Astrocyte (in vitro differentiated cells and primary cell): ENCODE data around the gene JAG2. TPM values are rescaled to one million over a fixed set of nuclear protein-coding genes. Genes with fewer than 3 reads are reported as not detected.

Experiments used
- DNase-seq: peaks from one replicate; pipeline ENCODE4 v3.0.0-alpha.2; 2010; ENCODE audit warnings: low read depth
- FAIRE-seq: peaks from 2 replicates; lab custom pipeline; 2011; peaks lifted over from hg19 to GRCh38; lab: Jason Lieb, UNC
- H2AFZ ChIP-seq: 2 replicates; pipeline ENCODE4 v1.6.0; 2012; ENCODE audit warnings: low read depth, low read length, inconsistent platforms
- H3K27ac ChIP-seq: 2 replicates; pipeline ENCODE4 v1.5.1; 2011; ENCODE audit warnings: low read depth, low read length, inconsistent platforms
- H3K27me3 ChIP-seq: 2 replicates; pipeline ENCODE4 v1.6.0; 2011; ENCODE audit warnings: low read length, inconsistent platforms; ENCODE audit not compliant: insufficient read depth
- H3K36me3 ChIP-seq: 2 replicates; pipeline ENCODE4 v1.5.1; 2011; ENCODE audit warnings: low read length, inconsistent platforms; ENCODE audit not compliant: insufficient read depth
- H3K4me1 ChIP-seq: 2 replicates; pipeline ENCODE4 v1.5.1; 2011; ENCODE audit warnings: low read length, inconsistent platforms; ENCODE audit not compliant: insufficient read depth
- H3K4me2 ChIP-seq: 2 replicates; pipeline ENCODE4 v1.6.0; 2012; ENCODE audit warnings: low read length, inconsistent platforms
- H3K4me3 ChIP-seq: 2 replicates; pipeline ENCODE4 v1.5.1; 2011; ENCODE audit warnings: low read depth, mild to moderate bottlenecking, low read length, inconsistent platforms; ENCODE audit not compliant: insufficient read depth
- H3K79me2 ChIP-seq: 2 replicates; pipeline ENCODE4 v1.6.0; 2012; ENCODE audit warnings: mild to moderate bottlenecking, low read length, inconsistent platforms; ENCODE audit not compliant: insufficient read depth
- H3K9ac ChIP-seq: 2 replicates; pipeline ENCODE4 v1.6.0; 2012; ENCODE audit warnings: mild to moderate bottlenecking, low read length, inconsistent platforms
- H3K9me3 ChIP-seq: 2 replicates; pipeline ENCODE4 v1.5.1; 2012; ENCODE audit warnings: low read depth, mild to moderate bottlenecking, low read length, inconsistent platforms; ENCODE audit not compliant: insufficient read depth
- H4K20me1 ChIP-seq: 2 replicates; pipeline ENCODE4 v1.6.0; 2012; ENCODE audit warnings: low read length, inconsistent platforms; ENCODE audit not compliant: insufficient read depth
- H3K27ac Mint-ChIP-seq: one replicate; pipeline ENCODE4 v1.8.0; 2021; ENCODE audit warnings: mild to moderate bottlenecking, mixed read lengths; ENCODE audit not compliant: unreplicated experiment
- H3K27me3 Mint-ChIP-seq: one replicate; pipeline ENCODE4 v1.8.0; 2021; ENCODE audit warnings: low read depth, mixed read lengths; ENCODE audit not compliant: unreplicated experiment
- H3K36me3 Mint-ChIP-seq: one replicate; pipeline ENCODE4 v1.8.0; 2021; ENCODE audit warnings: low read depth, mixed read lengths; ENCODE audit not compliant: unreplicated experiment
- H3K4me1 Mint-ChIP-seq: one replicate; pipeline ENCODE4 v1.8.0; 2021; ENCODE audit warnings: low read depth, mixed read lengths; ENCODE audit not compliant: unreplicated experiment
- H3K4me3 Mint-ChIP-seq: one replicate; pipeline ENCODE4 v1.8.0; 2021; ENCODE audit warnings: mild to moderate bottlenecking, moderate library complexity, mixed read lengths; ENCODE audit not compliant: unreplicated experiment
- H3K9me3 Mint-ChIP-seq: one replicate; pipeline ENCODE4 v1.8.0; 2021; ENCODE audit warnings: mild to moderate bottlenecking, mixed read lengths; ENCODE audit not compliant: unreplicated experiment
- CTCF ChIP-seq: IDR thresholded peaks from 2 replicates; pipeline ENCODE4 v1.5.1; 2011; ENCODE audit warnings: low read depth, mild to moderate bottlenecking, inconsistent platforms, low read length, moderate library complexity; ENCODE audit not compliant: insufficient read depth
- EZH2 ChIP-seq: IDR thresholded peaks from 2 replicates; pipeline ENCODE4 v1.6.1; 2012; ENCODE audit warnings: mild to moderate bottlenecking, low read length, inconsistent platforms; ENCODE audit not compliant: insufficient read depth
- total RNA-seq: library from RNA; stranded (reverse); gene quantifications from 2 replicates; pipeline ENCODE4 v1.2.1, GENCODE V29; 2021

JAG2 gene
- total RNA-seq, 1 donor from 2014 or later, result 6.6 TPM

GRCh38 chr14:105123981-105124765, 44.4 kb downstream of the JAG2 start:
- Histone ChIP-seq H3K4me1 (no peaks in the 10 kb centered on the region), H3K27ac (no peak overlapping the region), H3K4me3 (no peak overlapping the region), H3K27me3 (peaks cover 26% of the 10 kb centered on the region), H3K36me3 (no peaks in the 10 kb centered on the region), H4K20me1 (no peaks in the 10 kb centered on the region), H3K79me2 (no peaks in the 10 kb centered on the region), H3K9me3 (peaks cover 15% of the 10 kb centered on the region), H3K4me2 (no peak overlapping the region), H3K9ac (no peak overlapping the region), H2AFZ (no peak overlapping the region)
- Mint-ChIP-seq H3K4me1 (peaks cover 3% of the 10 kb centered on the region), H3K27ac (no peak overlapping the region), H3K36me3 (no peaks in the 10 kb centered on the region), H3K27me3 (peaks cover 70% of the 10 kb centered on the region), H3K4me3 (no peak overlapping the region), H3K9me3 (peaks cover 20% of the 10 kb centered on the region)
- no peak for FAIRE-seq
- DNase-seq, result no peak
- no peak for TF ChIP-seq CTCF
- no peak for TF ChIP-seq EZH2

GRCh38 chr14:105123064-105123665, 45.4 kb downstream of the JAG2 start:
- FAIRE-seq, result no peak

More at GRCh38 chr14:105123064-105123665, 45.4 kb downstream of the JAG2 start:
- Mint-ChIP-seq H3K4me1 (peaks cover 11% of the 10 kb centered on the region), H3K4me3 (no peak overlapping the region), H3K27me3 (peaks cover 67% of the 10 kb centered on the region), H3K9me3 (peaks cover 18% of the 10 kb centered on the region), H3K36me3 (no peaks in the 10 kb centered on the region), H3K27ac (no peak overlapping the region)
- no peak overlapping the region for H2AFZ ChIP-seq
- no peaks in the 10 kb centered on the region for H4K20me1 ChIP-seq
- H3K9ac ChIP-seq, result no peak overlapping the region
- no peak overlapping the region for H3K4me3 ChIP-seq
- no peak for TF ChIP-seq CTCF
- no peak for TF ChIP-seq EZH2
- no peaks in the 10 kb centered on the region for H3K4me1 ChIP-seq
- no peak overlapping the region for H3K4me2 ChIP-seq
- no peaks in the 10 kb centered on the region for H3K36me3 ChIP-seq
- H3K79me2 ChIP-seq, result no peaks in the 10 kb centered on the region
- H3K27me3 ChIP-seq, result peaks cover 24% of the 10 kb centered on the region
- H3K27ac ChIP-seq, result no peak overlapping the region
- H3K9me3 ChIP-seq, result peaks cover 15% of the 10 kb centered on the region
- DNase-seq, result no peak
